Brain microvascular endothelial cell (primary cell): ENCODE data around the gene PXDN.

Experiments used
- DNase-seq: peaks from one replicate; pipeline ENCODE4 v3.0.0-alpha.2; 2020
- H3K27ac ChIP-seq: fragments of 250-450 bp; sonication (Bioruptor Pico); 2 replicates; pipeline ENCODE4 v1.5.1; 2020; ENCODE audit warnings: mild to moderate bottlenecking, moderate library complexity
- H3K27me3 ChIP-seq: fragments of 250-450 bp; sonication (Bioruptor Pico); replicated peaks from 2 replicates; pipeline ENCODE4 v1.5.1; 2020; ENCODE audit warnings: mild to moderate bottlenecking
- H3K36me3 ChIP-seq: fragments of 250-450 bp; sonication (Bioruptor Pico); replicated peaks from 2 replicates; pipeline ENCODE4 v1.5.1; 2020; ENCODE audit warnings: mild to moderate bottlenecking
- H3K4me3 ChIP-seq: 2 replicates; pipeline ENCODE4 v1.5.1; 2011; ENCODE audit warnings: low read depth, mild to moderate bottlenecking, control low read depth, low read length, moderate library complexity
- CTCF ChIP-seq: IDR thresholded peaks from 2 replicates; pipeline ENCODE4 v1.5.1; 2011; ENCODE audit warnings: low read depth, mild to moderate bottlenecking, moderate library complexity, low read length, control low read depth, inconsistent platforms; ENCODE audit errors: missing control alignments
- in situ Hi-C: cut with HindIII; loops from 2 replicates; pipeline ENCODE4 v1.10.0; 2017; ENCODE audit warnings: low sequenced_read_pairs, low pct_ligation_motif_present

Gene PXDN

GRCh38 chr2:1756456-1756855 is 12.1 kb upstream of the PXDN start:
- Histone ChIP-seq H3K27ac (no peak overlapping the region), H3K36me3 (no peaks in the 10 kb centered on the region), H3K4me3 (no peak overlapping the region), H3K27me3 (no peaks in the 10 kb centered on the region)
- in situ Hi-C loops = no loop called here
- TF ChIP-seq CTCF = no peak
- no peak for DNase-seq

GRCh38 chr2:1755436-1756191 is 11.3 kb upstream of the PXDN start:
- no peak overlapping the region for H3K4me3 ChIP-seq
- no peak overlapping the region for H3K27ac ChIP-seq
- TF ChIP-seq CTCF = no peak
- in situ Hi-C loops = no loop called here
- H3K36me3 ChIP-seq = no peaks in the 10 kb centered on the region
- no peaks in the 10 kb centered on the region for H3K27me3 ChIP-seq
- DNase-seq = no peak

- no peaks in the 10 kb centered on the region for H3K36me3 ChIP-seq
- TF ChIP-seq CTCF = no peak
- no peak for DNase-seq
- no peak overlapping the region for H3K4me3 ChIP-seq
- no peaks in the 10 kb centered on the region for H3K27me3 ChIP-seq
- in situ Hi-C loops = no loop called here
- no peak overlapping the region for H3K27ac ChIP-seq
These were observed 10.3 kb upstream of the PXDN start for GRCh38 chr2:1754461-1755170.

- in situ Hi-C loops = no loop called here
- no peak for TF ChIP-seq CTCF
- Histone ChIP-seq H3K27ac (no peak overlapping the region), H3K27me3 (no peaks in the 10 kb centered on the region), H3K4me3 (no peak overlapping the region), H3K36me3 (no peaks in the 10 kb centered on the region)
- DNase-seq = no peak
These were observed 9.7 kb upstream of the PXDN start for GRCh38 chr2:1754046-1754445.

GRCh38 chr2:1752751-1753150 is 8.4 kb upstream of the PXDN start:
- Histone ChIP-seq H3K27ac (no peak overlapping the region), H3K36me3 (no peaks in the 10 kb centered on the region), H3K27me3 (no peaks in the 10 kb centered on the region), H3K4me3 (no peak overlapping the region)
- in situ Hi-C loops = no loop called here
- DNase-seq = no peak
- TF ChIP-seq CTCF = no peak
